GM15510 (cell line): Measurements from ENCODE around the gene ETS1.

ENCODE experiments used
- POLR2A ChIP-seq: IDR thresholded peaks from 3 replicates; pipeline ENCODE4 v1.6.1; 2011; ENCODE audit warnings: borderline replicate concordance; ENCODE audit not compliant: insufficient read length; ENCODE audit errors: extremely low read depth

Gene ETS1

DNA sequence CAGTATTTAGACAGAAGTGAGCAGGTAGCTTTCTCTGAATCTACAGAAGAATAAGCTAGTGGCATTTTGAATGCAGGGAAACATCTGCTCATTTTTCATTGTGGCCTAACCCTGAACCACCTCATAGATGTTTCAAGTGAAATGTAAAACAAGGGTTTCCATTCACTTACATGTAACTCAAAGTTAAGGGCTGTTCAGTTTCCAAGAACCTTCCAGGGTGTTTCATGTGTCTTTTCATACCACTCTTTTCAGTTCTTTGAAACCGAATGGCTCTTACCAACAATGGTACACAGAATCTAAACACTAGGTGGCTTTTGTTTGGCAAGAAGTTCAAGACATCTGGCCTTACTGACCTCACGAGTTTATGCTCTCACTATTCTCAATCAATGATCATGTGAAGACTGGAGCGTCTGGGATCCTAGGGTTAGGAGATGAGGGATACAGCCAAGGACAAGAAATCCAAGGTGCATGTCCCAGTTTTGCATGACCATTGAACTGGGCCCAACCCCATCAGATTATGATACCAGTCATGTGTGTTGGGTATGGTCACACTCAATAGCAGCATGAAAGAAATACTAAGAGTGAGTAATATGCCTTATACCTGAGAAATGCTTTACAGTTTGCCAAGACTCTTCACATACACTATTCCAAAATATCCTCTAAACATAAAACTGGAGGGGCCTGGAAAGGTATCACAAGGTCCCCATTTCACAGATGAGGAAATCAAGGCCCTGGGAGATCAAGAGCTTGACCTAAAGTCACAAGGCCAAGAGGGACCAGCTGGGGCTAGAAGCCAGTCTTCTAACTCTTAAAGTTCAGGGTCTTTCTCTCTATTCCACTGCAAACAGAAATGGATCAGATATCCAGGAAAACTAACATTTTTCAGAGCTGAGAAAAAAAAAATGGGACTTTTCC, 92.7 kb downstream of the ETS1 start:
- no peak for TF ChIP-seq POLR2A

DNA sequence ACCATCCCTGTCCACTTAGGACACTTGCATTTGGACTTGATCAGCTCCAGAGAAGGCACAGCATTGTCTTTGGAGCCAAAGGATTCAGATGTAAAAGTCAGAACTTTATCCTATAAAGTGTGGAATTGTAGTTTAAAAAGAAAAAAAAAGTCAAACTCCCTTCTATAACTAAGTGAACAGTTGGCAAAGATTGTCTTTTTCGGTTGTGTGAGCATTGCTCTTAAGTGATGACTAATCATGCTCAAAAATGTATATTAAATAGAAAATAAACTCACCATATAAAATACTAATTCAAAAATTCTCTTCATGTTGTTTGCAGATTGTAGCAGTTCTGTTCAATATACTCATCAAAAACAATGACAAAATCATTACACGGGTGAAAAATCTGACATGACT, 93.8 kb downstream of the ETS1 start:
- no peak for TF ChIP-seq POLR2A

DNA sequence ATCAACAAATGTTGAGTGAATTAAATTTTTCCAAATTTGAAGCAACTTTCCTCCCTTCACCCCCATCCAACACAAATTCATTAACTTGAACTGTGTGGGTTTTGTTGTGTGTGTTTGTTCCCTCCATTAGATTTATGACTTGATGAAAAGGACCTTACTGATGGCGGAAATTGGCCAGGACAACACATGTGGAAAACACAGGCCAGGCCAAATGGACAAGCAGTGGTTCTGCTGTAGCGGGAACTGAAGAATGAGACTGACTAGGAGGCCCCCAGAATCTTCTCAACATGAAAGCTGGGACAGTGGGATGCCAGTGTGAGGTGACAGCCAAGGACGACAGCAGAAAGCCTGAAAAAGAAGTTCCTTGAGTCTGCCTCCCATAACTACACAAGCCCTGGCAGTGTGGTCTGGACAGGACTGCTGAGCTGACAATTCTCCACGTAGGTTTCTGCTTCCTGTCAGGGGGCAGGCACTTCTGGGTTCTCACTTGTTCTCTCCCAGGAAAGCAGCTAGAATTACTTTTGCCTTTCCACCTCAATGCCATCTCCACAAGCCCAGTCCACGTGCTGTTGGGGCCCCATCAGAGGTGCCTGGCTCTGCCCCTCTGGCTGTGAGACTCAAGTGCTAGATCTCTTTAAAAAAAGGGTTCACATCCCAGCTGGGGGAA, 94.3 kb downstream of the ETS1 start:
- TF ChIP-seq POLR2A, result no peak

DNA sequence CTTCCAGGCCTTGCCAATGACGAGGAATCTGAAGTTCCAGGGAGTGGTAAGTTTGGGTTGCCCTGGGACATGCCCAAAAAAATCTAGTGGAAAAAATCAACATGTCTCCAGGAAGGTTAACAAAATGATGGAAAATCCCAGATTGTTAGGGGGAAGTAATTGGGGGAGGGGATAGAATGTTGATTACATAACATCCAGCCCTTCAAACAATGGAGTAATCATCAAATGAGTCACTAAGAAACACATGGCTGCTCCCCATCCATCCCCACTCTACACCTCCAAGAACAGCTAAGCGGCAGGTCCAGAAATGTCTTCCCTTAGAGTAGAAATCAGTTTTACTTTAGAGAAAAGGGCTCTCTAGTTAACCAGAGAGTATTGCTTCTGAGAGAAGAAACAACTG, 94.9 kb downstream of the ETS1 start:
- TF ChIP-seq POLR2A, result no peak

DNA sequence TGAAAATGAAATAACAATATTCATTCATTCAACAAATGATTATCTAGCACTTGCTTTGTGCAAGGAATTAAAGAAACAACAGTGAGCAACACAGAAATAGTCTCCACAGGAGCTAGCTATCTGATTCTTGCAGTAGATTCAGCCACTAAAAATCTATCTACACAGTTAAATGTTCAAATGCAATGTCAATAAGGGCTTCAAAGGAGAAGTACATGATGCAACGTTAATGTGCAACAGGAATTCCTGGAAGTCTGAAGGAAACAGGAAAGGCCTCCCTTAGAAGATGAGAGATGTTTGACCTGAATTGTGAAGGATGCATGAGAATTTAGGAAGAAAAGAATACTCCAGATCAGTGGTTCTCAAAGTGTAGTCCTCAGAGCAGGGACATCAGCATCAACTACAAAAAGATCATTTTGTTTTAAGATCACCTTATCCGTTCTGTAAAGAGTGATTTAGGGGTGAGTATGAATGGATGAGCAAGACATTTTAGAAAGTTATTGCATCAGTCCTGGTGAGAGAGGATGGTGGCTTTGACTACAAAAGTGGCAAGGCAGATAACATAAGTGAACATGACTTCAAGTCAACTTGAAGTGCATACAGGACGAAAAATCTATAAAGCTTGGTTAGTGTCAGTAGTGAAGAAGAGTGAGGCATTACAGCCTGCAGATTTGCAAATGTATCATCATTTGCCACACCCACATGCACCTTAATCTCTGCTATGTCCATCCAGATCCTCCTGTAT, 96.0 kb downstream of the ETS1 start:
- TF ChIP-seq POLR2A, result no peak

DNA sequence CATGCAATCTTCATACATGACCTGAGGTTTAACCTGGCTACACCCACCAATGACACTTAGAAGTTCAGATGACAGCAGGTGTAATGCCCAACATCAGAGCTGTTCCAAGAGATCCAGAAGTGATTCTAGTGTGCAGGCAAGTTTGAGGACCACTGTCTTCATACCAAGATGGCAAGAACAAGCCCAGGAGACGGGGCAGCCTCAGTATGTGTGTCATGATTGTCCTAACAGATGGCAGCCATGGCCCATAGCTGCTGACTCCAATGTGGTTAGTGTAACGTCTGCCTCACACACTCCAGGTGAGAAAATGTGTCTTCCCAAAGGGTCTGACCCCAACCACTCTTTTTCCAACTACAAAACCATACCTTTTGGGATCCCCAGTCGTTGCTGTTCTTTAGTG, 97.3 kb downstream of the ETS1 start:
- no peak for TF ChIP-seq POLR2A

DNA sequence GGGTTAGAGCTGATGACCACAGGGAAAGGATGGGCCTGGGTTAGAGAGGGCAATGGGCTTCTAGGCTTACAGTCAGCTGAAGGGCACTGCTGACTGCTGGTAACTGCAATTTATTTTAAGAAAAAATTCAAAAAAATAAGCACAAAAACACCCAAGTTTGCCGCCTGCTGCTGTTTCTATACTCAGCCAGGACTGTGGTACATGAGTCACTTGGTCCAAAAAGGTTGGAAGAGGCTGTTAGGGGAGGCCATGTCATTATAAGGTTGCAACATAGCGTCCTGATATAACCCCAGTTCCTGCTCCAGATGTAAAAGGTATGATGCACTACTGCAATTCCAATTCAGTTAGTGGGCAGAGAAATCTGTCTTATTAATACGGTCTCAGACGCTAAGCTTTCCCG, 98.9 kb downstream of the ETS1 start:
- TF ChIP-seq POLR2A, result no peak

DNA sequence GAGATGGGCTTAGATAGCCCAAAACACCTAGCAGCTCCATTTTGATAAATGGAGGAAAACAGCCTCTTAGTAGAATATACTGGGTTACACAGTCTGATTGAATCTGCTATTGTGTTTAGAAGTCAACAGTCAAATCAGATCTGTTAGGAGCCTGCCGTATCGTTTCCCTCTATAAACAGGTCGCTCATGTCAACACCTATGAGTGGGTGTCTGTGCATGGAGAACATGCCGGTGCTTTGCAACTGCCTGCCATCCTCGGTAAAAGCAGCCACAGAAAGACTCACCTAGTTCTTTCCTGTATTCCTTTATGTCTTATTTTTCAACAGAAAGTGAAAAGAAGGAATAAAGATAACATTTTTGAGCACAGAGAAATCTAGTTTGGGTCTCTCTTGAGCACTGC, 99.4 kb downstream of the ETS1 start:
- no peak for TF ChIP-seq POLR2A

DNA sequence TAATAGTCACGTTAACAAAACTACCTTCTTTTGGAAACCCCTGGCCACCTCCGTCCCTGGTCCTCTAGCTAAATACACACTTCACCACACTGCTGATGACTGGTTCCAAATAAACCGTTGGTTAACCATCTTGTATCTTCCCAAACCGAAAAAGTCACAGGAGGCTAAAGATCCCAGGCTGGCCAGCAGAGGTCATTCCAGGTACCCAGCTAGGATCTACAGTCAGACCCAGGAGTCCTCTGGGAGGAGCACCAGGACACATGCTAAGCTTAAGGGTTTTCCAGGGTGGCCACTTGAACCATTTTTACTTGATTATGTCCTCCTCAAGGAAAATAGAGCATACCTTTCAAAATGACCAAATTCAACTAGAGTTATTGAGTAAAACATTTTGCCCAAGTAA, 103.2 kb downstream of the ETS1 start:
- TF ChIP-seq POLR2A, result no peak

DNA sequence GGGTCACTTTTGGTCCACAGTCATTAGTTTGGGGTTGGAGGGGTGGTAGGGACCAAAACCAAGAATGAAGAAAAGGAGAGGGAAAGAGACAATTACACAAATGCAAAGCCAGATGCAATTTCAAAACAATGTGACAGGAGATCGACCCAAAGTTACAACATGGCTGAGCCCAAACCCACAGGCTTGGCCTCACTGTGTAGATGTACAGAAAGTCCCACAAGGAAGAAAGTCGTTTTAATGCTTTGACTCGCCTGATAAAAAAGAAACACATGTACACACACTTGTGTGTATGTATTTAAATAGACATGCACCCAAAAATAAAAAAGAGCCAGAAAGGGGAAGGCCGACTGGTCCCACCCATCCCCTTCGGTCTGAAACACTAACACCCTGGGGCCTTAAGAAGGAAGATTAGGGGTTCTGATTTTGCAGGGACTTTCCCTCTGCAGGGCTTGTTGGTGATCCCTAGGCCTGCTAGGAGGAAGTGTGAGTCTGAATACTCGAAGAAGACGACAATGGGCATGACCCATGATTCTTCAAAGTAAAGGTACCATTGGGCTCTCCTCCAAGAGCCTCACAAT, 104.1 kb downstream of the ETS1 start:
- no peak for TF ChIP-seq POLR2A

DNA sequence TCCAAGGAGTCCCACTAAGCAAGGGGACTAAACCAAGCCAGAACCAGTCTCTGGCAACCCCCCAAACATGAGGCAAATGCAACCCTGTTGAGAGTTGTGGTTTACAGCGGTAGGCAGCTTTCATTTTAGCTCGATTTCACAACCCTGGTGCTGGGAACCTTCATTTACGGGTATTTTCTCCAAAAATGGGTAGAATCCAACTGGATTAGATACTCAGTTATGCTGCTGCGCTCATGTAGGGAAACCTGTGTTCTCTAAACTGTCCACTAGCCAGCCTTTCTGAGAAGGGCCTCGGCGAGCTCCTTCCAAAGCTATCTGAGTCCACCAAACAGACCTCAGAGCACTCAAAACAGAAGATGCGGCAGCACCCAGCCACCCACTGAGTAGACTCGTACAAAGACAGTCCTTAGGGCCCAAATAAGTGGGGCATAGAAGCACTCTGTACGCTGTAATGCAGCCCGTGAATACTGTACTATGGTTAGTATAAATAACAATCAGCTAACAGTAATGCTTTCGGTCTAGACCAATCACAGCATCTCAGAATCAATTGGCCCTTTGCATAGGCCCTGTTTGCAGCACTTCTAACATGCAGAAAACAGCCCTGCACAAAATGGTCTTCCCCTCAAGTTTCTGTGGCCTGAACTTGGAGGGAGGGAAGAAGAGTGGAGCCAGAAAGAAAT, 104.7 kb downstream of the ETS1 start:
- TF ChIP-seq POLR2A, result no peak

DNA sequence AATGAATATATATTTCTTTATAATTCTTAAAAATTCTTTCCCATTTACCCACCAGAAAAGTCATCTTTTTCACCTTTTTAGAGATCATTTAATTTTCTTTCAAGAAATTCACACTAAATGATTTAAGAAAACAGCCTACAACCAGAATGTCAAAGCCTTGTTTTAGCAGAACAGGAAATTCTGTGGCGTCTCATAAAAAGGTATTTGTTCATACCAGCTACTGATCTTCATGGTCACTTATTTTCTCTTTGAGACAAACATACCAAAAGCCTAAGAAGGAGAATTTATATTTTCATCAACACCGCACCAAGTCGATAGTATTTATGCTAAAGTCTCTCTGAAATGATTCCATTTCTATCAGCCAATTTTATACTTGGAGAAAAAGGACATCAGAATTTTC, 105.3 kb downstream of the ETS1 start:
- TF ChIP-seq POLR2A, result no peak

DNA sequence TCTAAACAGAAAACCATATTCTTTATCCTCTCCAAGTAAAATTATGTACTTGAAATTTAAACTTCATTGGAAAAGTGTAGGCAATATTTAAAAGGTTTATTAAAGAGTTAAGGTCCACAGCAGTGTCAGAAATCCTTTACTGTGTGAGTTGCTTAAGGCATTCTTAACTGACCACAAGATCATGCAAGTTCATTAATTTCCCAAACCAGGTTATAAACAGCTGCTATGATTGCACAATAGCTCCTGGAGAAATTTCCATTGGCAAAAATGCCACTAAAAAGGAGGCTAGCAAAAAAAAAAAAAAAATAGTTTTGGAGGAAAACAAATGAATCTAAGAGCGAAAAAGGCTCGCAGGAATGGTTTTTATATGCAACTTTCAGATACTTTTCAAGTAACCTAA, 106.2 kb downstream of the ETS1 start:
- TF ChIP-seq POLR2A, result no peak

DNA sequence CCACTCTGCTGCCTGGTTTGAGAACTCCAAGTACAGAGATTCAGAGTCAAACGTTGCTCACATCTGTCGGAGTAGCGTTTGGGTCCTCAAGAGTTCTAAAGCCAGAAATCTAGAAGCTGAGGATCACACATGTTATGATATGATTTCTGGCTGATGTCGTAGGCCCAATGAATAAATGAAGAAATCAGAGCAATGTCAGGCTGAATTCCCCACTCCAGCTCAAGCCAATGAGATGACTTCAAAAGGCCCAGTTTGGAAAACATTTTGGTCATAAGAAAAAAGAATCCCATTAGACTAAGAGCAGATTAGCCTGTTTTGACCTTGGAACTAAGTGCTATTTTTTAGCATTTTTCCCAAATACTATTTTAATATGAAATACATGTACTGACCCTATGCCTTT, 106.7 kb downstream of the ETS1 start:
- no peak for TF ChIP-seq POLR2A
